Anterior cingulate cortex (tissue), 58 donors: ENCODE measurements around the gene EYA4.

Source experiments
- DNase-seq, 58 donors: peaks; one replicate each; lab custom pipeline; 2025; lab: John Stamatoyannopoulos, UW

Gene EYA4

GRCh38 chr6:133241086-133241900 is at the start of gene EYA4:
Gene EYA4, plus strand, starts transcription at chr6:133241357. Its CDS starts 33,424 bp downstream, at chr6:133274781.
- peak in 12 of 58 donors; percentile 3 to 50 (median 19) for DNase-seq

GRCh38 chr6:133193396-133193795 is 47.8 kb upstream of the EYA4 start:
- DNase-seq = no peak

DNA sequence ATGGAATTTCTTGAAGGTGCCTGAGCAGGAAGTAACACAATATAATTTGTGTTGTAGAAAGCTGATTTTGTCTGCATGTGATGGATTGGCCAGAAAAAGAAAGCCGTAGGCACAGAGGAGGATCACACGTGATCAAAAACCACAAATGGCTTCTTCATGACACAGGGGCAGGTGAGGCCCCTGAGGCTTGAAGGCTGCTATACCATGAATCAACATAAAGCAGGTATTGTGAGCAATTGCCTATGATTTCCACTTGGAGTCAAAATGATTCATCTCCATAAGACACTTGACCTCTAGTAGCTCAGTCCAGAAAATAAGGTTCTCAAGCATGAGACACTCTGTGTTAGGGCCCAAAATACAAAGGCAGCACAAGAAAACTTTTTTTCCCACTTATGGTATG is 42.4 kb upstream of the EYA4 start:
- DNase-seq = no peak

DNA sequence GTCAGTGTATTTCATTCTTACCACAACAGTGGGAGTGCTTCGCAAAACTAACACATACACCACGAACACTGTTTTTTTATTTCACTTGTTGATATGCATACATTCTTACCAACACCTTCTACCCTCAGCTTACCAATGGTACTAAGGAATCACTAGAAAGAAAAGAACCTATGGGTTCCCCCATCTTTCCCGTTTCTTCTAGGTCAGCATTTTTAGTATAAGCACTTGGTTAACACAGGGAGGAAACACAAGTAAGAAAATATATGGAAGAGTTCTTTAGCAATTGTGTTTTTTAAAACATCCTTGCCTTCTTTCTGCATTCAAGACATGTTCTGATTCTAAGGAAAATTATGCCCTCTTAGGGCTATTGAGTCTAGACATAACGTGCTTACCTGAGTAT is 39.9 kb upstream of the EYA4 start:
- DNase-seq = no peak

DNA sequence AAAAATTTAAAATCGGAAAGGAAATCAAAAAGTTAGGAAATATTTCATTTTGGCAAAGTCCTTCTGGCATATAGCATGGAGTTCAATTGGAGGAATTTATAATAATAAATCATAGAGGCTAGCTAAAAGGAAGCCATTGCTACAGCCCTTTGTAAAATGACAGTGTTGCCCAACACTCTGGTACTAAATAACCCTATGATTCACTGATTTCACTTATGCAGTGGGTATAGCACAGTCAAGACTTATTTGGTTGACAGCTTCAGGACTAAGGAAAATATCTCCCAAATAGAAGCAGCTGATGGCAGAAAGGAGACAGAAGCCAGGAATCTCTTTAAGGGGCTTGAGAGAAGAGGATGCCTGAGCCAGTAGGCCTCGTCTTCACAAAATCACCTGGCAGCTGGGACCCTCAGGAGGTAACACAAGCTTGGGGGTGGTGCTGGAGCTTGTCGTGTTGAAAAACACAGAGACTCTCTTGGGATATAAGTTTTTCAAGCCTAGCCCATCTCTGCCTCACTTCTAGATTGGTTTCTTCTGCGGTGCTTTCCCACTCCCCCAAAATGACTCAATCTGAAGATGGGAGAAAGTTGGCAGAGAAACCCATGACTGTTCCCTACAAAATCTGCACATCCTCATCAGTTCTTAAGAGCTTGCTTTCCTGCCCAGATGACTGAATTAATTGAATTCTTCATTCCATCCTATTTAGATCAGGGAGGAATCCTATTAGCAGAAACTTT is 38.4 kb upstream of the EYA4 start:
- DNase-seq = no peak

DNA sequence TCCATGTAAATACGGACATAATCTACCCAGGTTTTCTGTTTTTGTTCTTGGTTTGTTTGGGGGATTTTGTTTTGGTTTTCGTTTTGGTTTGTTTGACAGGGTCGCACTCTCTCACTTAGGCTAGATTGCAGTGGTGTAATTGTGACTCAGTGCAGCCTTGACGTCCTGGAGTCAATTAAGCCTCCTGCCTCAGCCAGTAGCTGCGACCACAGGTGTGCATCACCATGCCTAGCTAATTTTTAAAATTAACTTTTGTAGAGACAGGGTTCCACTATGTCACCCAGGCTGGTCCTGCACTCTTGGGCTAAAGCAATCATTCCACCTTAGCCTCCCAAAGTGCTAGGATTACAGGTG is 37.8 kb upstream of the EYA4 start:
- DNase-seq = no peak

DNA sequence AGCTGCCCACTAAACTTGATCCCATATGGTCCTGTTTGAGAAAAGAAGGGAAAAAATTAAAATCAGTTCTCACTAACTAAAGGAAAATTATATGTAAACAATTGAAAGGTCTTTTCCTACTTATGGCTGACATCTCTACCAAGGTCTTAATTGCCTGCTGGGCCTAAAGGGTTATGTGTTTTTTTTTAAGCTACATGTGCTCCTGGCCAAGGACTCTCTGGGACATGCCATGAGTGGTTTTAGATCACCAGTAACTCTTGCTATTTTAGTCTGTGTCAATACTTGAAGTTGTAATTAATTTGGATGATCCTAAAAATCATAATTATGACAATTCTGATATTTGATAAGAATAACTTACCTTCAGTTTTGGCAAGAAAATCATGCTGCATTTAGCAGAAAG is 35.9 kb upstream of the EYA4 start:
- no peak for DNase-seq

DNA sequence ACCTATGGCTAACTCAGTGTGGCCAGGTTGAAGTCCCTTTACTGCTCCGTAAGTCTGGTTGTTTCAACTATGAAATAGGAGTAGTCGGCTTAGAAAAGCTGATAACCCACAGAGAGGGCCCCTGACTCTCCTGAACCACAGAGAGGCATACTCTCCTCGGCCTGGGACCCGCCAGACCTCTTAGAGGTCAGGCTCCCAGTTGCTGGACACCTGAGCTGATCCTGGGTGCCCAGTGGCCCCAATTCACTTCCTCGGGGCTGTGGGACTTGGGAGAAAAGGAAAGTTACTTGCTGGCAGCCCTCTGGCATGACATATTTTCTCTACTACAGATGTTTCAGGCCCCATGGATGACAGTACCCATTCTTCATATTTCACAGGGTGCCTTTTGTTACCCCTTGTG is 34.2 kb upstream of the EYA4 start:
- no peak for DNase-seq

GRCh38 chr6:133207754-133208153 is 33.4 kb upstream of the EYA4 start:
- DNase-seq = no peak

DNA sequence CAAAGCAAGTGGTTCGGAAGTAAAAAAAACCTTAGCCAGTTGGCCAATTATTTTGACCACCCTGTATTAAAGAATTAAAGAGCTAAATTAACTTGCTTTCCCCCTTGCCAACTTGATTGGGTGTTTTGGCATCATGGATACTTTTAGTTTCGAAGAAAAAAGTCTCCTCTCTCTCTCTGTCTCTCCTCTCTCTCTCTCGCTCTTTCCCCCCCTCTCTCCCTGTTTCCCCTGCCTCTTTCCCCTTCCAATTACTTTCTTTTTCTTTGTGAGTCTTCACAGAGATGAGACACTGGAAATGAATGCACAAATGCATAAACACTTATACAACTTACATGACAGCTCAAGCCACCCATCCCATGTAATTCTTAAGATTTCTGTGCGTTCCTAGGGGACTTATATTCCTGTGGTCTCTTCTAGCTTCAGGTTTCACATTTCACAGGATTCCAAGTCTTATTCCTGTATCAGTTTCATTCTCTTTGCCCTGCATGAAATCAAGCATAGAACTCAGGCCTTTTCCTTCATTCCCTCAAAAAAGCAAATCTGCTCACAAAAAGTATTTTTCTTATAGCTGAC is 32.9 kb upstream of the EYA4 start:
- DNase-seq = no peak

- DNase-seq = no peak
Observed at GRCh38 chr6:133214267-133214666, 26.9 kb upstream of the EYA4 start.

- DNase-seq = no peak
Observed at GRCh38 chr6:133218852-133219251, 22.3 kb upstream of the EYA4 start.

DNA sequence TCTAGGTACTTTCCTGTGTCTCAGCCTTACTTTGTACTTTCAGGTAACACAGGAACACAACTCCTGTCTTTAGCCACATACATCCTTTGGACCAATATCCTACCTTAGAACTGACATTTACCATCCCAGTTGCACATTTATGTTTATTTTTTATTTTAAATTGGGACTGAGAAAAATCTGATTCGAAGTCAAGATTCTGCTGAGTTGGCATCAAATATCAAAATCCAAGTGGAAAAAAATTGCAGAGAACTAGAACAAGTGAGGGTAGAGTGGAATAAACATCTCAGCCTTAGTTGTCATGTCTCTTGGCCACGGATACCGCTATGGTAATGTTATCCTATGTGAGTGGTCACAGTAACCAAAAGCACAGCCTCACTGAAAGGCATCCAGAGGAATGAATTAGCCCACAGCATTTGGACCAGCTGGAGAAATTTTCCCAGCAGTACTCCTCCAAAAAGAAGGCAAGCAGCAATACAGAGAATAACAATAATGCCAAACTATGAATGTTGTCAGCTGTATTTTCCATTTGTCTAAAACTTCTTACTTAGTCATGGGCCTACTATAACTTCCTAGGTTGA is 17.6 kb upstream of the EYA4 start:
- no peak for DNase-seq

DNA sequence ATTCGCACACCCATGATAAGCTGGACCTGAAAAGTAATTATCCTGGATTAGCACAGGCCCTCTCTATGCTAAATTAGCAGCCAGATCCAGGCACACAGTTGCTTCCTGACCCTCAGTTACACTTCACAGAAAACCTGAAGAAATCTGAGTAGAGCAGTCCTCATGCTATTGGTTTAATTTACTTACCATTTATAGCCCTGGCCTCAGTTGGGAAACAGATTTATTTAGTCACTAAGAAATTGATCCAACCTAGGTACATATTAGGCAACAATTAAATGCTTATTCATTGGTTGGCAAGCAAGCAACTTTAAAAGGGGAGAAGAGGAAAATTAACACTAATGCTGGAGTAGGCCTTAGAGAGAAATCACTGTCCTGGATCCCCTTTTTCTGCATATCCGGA is 15.6 kb upstream of the EYA4 start:
- no peak for DNase-seq

GRCh38 chr6:133227344-133227743 is 13.8 kb upstream of the EYA4 start:
- no peak for DNase-seq

- DNase-seq = no peak
Observed at GRCh38 chr6:133230052-133230451, 11.1 kb upstream of the EYA4 start.

GRCh38 chr6:133235221-133235620 is 5.9 kb upstream of the EYA4 start:
- DNase-seq = no peak

DNA sequence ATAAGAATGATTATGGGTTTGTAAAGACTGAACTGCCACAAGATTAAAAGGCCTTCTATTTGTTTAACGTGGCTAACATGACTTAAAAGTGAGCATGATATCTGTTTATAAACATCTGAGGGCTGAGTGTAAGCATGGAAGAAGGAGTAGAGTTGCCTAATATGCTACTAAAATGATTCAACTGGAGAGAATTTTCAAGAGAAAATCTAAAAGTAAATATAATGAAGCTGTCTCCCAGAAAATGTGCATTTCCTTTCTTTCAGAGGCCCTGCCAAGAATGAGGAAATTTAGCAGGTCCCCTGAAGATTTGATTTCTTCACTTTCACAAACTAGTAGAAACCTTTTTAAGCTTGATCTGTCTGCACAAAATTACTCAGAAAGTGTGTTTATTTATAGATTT is 4.2 kb upstream of the EYA4 start:
- DNase-seq = no peak

DNA sequence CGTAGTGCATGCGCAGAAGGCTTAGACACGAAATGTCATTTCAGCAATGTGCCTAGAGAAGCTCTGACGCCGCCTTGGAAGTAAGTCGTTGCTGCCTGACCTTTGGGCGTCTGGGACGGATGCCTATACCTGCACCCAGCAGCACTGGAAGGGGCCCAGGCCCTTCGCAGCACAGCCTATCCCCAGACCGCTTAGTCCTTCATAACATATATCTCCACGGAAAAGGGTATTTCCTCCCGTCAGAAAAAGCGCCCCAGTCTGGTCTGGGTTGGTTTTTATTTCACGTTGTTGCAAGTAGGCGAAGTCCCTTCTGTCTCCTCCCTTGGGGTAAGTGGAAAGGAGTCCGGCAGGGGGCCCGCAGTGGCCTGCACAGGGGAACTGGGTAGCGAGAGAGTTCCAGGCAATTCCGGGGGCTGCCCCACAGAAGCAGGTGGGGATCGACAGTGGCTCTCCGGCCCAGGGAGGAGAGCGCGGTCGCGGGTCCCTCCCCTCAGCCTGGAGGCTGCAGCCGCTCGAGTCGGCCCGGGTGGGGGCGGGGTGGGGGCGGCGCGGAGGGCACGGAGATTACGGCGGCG is 559 bp upstream of the EYA4 start:
- DNase-seq = peak in 4 of 58 donors; percentile 18 to 52 (median 22)

- DNase-seq = peak in 2 of 58 donors; percentile 1 to 6
Observed at GRCh38 chr6:133241901-133242636, 912 bp downstream of the EYA4 start.
